GM10266 (cell line): Measurements from ENCODE around the gene RRP1B.

ENCODE experiments used
- DNase-seq: peaks from one replicate; pipeline ENCODE4 v3.0.0; 2012; ENCODE audit errors: extremely low spot score
- CTCF ChIP-seq: IDR thresholded peaks from 2 replicates; pipeline ENCODE4 v1.5.1; 2012; ENCODE audit warnings: mild to moderate bottlenecking, low read depth; ENCODE audit not compliant: control insufficient read depth, insufficient read depth; ENCODE audit errors: missing control alignments

RRP1B gene

DNA sequence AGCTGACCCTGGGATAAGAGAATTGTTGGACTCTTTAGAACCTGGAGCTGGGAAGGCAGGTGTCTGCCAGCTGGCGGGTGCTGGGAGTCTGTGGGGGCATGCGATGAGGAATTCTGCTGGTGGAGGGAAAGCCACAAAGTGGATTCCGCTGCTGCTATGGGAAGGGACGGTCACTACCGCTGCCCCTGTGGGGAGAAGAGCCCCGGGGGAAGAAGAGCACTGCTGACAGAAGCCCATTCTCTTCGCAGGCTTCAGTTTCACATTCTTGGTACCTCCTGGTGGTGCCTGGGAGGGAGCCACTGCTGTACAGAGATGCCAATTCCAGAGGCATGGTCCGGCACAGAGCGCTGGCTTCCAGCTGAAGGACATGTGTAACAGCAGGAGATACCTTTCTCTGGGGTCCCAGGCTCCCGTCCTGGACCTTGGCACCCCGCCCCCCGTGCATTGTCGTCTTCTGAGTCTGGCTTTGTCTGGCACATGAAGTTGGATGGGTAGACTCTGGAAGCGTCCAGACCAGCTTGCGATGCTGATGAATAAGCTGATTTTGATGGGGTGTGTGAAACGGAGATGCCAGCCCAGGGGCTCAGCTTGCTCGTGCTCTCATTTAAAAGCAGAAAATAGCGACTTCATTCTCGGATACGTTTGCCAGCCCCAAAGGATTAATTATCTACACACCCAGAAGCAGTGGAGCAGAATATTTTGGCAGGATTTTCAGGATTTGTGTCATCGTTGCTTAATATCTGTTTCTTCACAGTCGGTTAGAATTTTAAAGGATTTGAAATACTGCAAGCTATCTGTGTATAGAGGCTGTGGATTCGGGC lies 72.7 kb downstream of the RRP1B start:
- TF ChIP-seq CTCF, result no peak
- no peak for DNase-seq

DNA sequence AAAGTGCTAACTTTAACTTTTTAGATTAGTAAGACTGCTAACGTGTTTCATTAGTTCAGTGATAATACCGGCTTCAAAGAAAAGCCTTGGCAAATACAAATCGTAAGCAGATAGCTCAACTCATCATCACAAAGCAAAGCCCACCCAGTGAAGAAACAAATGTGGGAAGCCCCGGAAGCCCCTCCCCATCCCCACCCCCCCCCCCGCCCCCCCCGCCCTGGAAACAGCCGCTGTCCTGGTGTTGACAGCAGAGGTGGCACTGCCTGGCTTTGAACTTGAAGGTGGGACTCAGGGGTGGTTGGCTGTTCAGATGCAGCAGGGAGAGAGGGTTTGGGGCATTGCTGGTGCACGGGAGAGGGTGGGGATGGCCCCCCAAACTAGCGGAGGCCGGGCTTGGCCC lies 73.7 kb downstream of the RRP1B start:
- no peak for TF ChIP-seq CTCF
- no peak for DNase-seq

GRCh38 chr21:43733529-43734071 lies 74.2 kb downstream of the RRP1B start:
- DNase-seq, result no peak
- TF ChIP-seq CTCF, result no peak

- no peak for TF ChIP-seq CTCF
- no peak for DNase-seq
Measured at GRCh38 chr21:43734131-43734927, 75.0 kb downstream of the RRP1B start.

GRCh38 chr21:43734928-43735229 lies 75.5 kb downstream of the RRP1B start:
- DNase-seq, result no peak
- no peak for TF ChIP-seq CTCF

DNA sequence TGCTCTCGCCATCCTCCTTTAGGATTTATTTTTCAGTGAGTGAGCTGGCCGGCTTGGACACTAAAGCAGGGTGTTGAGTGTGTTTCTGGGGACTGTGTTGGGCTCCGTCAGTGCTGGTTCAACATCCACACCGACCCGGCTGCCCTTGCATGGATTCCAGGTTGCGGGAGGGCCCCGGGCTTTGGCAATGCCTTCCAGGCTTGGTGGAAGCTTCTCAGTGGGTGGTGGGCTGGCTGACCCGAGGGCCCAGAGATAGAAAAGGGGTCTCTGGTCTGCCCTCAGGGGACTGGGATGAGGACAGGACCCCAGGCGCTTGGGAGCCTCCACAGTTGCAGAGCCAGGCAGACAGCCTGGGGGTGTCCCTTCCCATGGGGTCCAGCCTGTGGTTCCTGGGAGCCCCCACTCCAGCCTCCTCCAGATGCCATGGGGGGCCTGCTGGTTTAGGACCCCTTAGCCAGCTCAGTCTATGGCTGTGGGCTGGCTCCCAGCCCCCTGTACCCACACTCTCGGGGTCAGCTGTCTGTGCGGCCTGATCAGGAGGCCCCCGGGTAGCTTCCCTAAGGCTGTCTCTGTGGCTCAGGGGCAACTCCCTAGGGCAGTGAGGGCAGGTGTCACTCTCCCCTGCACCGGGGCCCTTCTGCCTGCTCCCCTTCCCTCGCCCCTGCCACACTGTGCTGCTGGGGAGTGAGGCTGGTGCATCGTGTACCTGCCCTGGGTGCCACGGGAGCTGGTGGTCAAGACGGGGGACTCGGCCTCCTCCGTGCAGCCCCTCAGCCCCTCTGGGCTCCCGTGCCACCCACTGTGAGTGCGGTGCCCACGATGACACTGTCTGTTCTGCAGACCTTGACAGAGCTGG lies 76.1 kb downstream of the RRP1B start:
- no peak for DNase-seq
- no peak for TF ChIP-seq CTCF
